Pancreas (tissue), 10 donors: Measurements from ENCODE around the gene DMD. TPM values are rescaled to one million over a fixed set of nuclear protein-coding genes. Genes with fewer than 3 reads are reported as not detected.

Experiments
- ATAC-seq, 4 donors: fragments of 200-7000 bp; cut with Tn5 transposase; one replicate each; pipeline versions ENCODE4 v1.8.0 to v1.9.1; 2020; ENCODE audit warnings: mild to moderate bottlenecking in 4 of 4, moderate library complexity in 4 of 4
- DNase-seq, 6 donors: peaks; one replicate each; pipeline ENCODE4 v3.0.0-alpha.2; 2020
- FAIRE-seq: peaks from 2 replicates; lab custom pipeline; 2012; peaks lifted over from hg19 to GRCh38; lab: Jason Lieb, UNC
- H3K27ac ChIP-seq, 4 donors: fragments of 200-600 bp; sonication (generic); 1 replicate in 3 of 4; 2 replicates in 1 of 4; pipeline versions ENCODE4 v1.5.0 to v1.8.0; 2020
- H3K27me3 ChIP-seq, 4 donors: fragments of 200-600 bp; one replicate each; pipeline ENCODE4 v1.8.0; 2021
- H3K36me3 ChIP-seq, 3 donors: fragments of 200-600 bp; sonication (generic) in 1 of 3; one replicate each; pipeline versions ENCODE4 v1.5.0 to v1.8.0; 2020 to 2021
- H3K4me1 ChIP-seq, 3 donors: fragments of 200-600 bp; one replicate each; pipeline ENCODE4 v1.8.0; 2021
- H3K4me3 ChIP-seq, 4 donors: fragments of 200-600 bp; sonication (generic) in 2 of 4; one replicate each; pipeline versions ENCODE4 v1.5.0 to v1.8.0; 2020 to 2021
- H3K9me3 ChIP-seq, 4 donors: fragments of 200-600 bp; one replicate each; pipeline ENCODE4 v1.8.0; 2021
- WGBS, 2 donors: extraction: QIAGEN DNeasy Blood & Tissue Kit; methylation state at CpG; one replicate each; pipeline ENCODE4 v1.1.7; 2013; 5-methylcytosine and 5-hydroxymethylcytosine counted together
- intact Hi-C, 3 donors: fragments of 100-400 bp; cut with DNase I; formaldehyde crosslinking; loops; one replicate each; pipeline versions ENCODE4 v1.11.1 to v1.14.2; 2022
- polyA plus RNA-seq, 2 donors: library from polyadenylated mRNA; stranded (reverse); fragments of 200-250 nt; gene quantifications; one replicate each; pipeline ENCODE4 v1.2.3, GENCODE V29; 2013
- total RNA-seq, 6 donors: library from RNA; stranded (reverse); fragmentation: NEBNext Ultra II Directional in 4 of 6; extraction: Animal tissue kit (Norgen Biotek cat#: 25700) in 4 of 6; gene quantifications; one replicate each; pipeline versions ENCODE4 v1.2.1 to v1.2.4, GENCODE V29; 2021 to 2023
- TF ChIP-seq, protein P1 (sequence below), 4 donors: fragments of 200-600 bp; sonication (generic) in 3 of 4; IDR thresholded peaks; one replicate each; pipeline versions ENCODE4 v1.5.0 to v1.8.0; 2021; ENCODE audit warnings: antibody characterized with exemption in 4 of 4
- donor health status: healthy with polysubstance abuse.
- donor health status: DM: no; HTN: no; CAD: no; lungs with moderate emphysema.
- donor health status: DM: no; HTN: no; CAD: no.
- donor health status: control.
- donor health status: control.
- donor health status: Bipolar disorder and iron deficiency.
- donor health status: DM: yes; HTN: yes; CAD: no.
- donor health status: DM: no; HTN: no; CAD: no.
- donor health status: DM: no; HTN: no; CAD: no.
- donor health status: DM: yes; HTN: yes; CAD: no.

The DMD gene
- total and polyA plus RNA-seq, 8 donors: 9.1 to 46.5 (median 32.1) TPM

DNA sequence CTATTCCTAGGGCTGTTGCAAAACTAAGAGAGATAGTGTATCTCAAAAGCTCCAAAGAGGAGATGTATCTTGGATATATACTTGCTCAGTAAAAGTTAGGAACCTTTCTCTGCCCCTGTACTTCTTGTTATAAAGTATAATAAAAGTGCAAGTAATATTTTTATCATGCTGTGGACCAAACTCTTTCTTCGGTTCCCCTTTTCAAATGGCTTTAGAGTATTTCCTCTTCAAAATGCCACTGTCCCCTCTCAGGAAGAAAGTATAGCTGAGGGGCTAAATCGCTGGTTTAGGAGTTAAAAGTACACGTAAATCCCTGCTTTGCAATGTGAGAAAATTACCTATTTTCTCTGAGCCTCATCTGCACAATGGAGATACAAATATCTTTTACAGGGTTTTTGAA is 1970.4 kb downstream of the DMD start:
- no peak for FAIRE-seq
- H3K9me3 ChIP-seq: no peaks in the 10 kb centered on the region
- H3K4me3 ChIP-seq: no peak overlapping the region
- intact Hi-C loops: no loop called here
- ATAC-seq: no peak
- TF ChIP-seq, protein P1, sequence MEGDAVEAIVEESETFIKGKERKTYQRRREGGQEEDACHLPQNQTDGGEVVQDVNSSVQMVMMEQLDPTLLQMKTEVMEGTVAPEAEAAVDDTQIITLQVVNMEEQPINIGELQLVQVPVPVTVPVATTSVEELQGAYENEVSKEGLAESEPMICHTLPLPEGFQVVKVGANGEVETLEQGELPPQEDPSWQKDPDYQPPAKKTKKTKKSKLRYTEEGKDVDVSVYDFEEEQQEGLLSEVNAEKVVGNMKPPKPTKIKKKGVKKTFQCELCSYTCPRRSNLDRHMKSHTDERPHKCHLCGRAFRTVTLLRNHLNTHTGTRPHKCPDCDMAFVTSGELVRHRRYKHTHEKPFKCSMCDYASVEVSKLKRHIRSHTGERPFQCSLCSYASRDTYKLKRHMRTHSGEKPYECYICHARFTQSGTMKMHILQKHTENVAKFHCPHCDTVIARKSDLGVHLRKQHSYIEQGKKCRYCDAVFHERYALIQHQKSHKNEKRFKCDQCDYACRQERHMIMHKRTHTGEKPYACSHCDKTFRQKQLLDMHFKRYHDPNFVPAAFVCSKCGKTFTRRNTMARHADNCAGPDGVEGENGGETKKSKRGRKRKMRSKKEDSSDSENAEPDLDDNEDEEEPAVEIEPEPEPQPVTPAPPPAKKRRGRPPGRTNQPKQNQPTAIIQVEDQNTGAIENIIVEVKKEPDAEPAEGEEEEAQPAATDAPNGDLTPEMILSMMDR (IDR thresholded peaks at IDR 0.05): no peak
- no peak overlapping the region for H3K27ac ChIP-seq
- 62 to 85% methylated on average over 3 of the region's 3 CpGs for WGBS, 2 donors
- H3K4me1 ChIP-seq: peaks cover 0 to 3% (median 0%) of the 10 kb centered on the region in 3 donors
- H3K27me3 ChIP-seq: peaks cover 0 to 4% (median 0%) of the 10 kb centered on the region in 4 donors
- DNase-seq: no peak
- H3K36me3 ChIP-seq: no peaks in the 10 kb centered on the region

DNA sequence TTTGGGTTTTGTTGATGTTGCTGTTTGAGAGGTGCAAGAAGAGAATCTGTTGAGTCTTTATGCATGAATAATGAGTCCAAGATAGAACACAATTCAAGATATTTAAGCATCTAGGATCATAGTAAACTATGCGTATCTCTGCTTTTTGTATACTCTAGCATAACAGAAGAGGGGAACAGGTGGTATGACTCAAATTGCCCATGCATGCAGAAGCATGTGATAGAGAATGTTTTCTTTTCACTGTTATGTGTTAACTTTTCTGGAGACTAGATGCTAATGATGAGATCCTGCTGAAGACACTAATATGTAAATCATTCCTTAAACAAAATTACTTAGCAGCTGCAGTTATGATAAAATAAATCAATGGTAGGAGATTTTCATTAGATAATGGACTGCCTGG is 1974.2 kb downstream of the DMD start:
- no peak overlapping the region for H3K27ac ChIP-seq

DNA sequence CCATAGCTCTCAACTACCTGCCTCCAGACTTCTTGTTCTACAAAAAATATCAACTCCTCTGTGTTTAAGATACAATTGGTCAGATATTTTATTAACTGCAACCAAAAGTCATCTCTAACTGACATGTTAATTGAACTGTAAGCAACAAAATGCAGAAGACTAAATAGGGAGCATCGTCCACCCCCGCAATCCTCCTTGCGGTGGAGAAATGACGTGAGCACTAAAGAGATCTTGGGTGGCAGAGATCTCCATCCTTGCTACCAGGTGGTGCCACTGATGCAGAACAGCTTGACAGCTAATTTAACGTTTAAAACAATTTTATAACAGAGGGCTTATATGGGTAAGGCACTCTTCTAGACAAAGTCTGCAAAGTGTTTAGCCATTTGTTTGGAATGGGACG is 1975.1 kb downstream of the DMD start:
- TF ChIP-seq, protein P1 (IDR thresholded peaks at IDR 0.05): no peak
- ATAC-seq: no peak
- H3K27me3 ChIP-seq: peaks cover 0 to 4% (median 0%) of the 10 kb centered on the region in 4 donors
- FAIRE-seq: no peak
- H3K4me3 ChIP-seq: no peak overlapping the region
- H3K27ac ChIP-seq: no peak overlapping the region
- intact Hi-C loops: no loop called here
- no peaks in the 10 kb centered on the region for H3K4me1 ChIP-seq
- 63 to 73% methylated on average over 6 of the region's 6 CpGs for WGBS, 2 donors
- H3K9me3 ChIP-seq: no peaks in the 10 kb centered on the region
- no peaks in the 10 kb centered on the region for H3K36me3 ChIP-seq
- no peak for DNase-seq

More for the DNA sequence above, 1974.2 kb downstream of the DMD start:
- Histone ChIP-seq H3K36me3 (no peaks in the 10 kb centered on the region), H3K9me3 (no peaks in the 10 kb centered on the region), H3K4me3 (no peak overlapping the region), H3K4me1 (no peaks in the 10 kb centered on the region), H3K27me3 (peaks cover 0 to 4% (median 0%) of the 10 kb centered on the region in 4 donors)
- FAIRE-seq (no peak), DNase-seq (no peak), ATAC-seq (no peak)
- TF ChIP-seq, protein P1 (IDR thresholded peaks at IDR 0.05): no peak
- intact Hi-C loops: no loop called here
- 82% methylated on average over 1 of the region's 1 CpG for WGBS, 2 donors

DNA sequence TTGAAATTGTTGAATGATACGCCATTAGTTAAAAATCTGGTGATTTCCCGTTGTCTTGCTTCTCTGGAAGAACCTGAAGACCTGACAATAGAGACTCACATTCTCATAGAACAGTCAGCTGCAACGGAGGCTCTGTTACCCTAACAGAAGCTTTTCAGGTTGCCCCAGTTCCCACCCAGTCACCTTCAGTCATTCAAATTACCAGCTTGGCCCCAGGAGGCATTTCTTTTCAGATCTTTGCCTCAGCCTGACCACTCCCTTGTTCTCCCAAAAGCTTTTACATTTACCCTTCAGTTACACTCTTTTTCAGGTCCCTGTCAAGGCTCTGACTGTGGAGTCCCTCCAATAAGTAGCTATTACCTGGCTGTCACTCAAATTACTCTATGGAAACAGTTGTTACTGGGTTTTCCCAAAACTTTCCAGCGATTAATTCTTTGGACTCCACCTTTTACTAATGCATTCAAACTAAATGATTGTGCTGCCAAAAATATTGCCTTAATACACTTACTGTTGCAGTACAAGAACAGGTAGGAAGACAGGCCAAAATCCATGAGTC is 1977.3 kb downstream of the DMD start:
- Histone ChIP-seq H3K4me1 (no peaks in the 10 kb centered on the region), H3K9me3 (no peaks in the 10 kb centered on the region), H3K27ac (no peak overlapping the region), H3K27me3 (no peaks in the 10 kb centered on the region), H3K36me3 (no peaks in the 10 kb centered on the region), H3K4me3 (no peak overlapping the region)
- intact Hi-C loops: no loop called here
- FAIRE-seq: no peak
- WGBS, 2 donors: 34 to 49% methylated on average over 4 of the region's 4 CpGs
- DNase-seq: no peak
- ATAC-seq: peak in 1 of 4 donors; percentile 27
- TF ChIP-seq, protein P1 (IDR thresholded peaks at IDR 0.05): no peak

DNA sequence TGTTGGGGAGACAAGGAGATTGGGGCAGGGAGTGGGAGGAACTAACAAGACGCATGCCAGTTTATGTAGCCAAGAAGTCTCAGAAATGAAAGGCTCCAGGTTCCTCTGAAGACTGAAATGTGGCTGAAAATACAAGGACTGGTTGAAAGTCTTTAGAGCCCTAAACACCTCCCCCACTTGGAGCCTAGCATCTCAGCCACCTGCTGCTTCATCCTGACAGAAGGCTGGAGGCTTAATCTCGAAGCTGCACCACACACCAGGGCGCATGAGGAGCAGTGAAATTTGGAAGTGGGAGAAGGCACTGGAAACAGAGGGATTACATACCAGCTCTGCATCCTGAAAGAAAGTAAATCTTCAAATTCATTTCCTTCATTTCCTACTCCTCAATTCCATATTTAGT is 1978.8 kb downstream of the DMD start:
- peak in 1 of 4 donors; percentile 25 for ATAC-seq
- 44 to 48% methylated on average over 3 of the region's 3 CpGs for WGBS, 2 donors
- Histone ChIP-seq H3K9me3 (no peaks in the 10 kb centered on the region), H3K27me3 (no peaks in the 10 kb centered on the region), H3K27ac (no peak overlapping the region), H3K4me3 (no peak overlapping the region), H3K36me3 (no peaks in the 10 kb centered on the region), H3K4me1 (no peaks in the 10 kb centered on the region)
- TF ChIP-seq, protein P1 (IDR thresholded peaks at IDR 0.05): no peak
- intact Hi-C loops: no loop called here
- DNase-seq: no peak
- FAIRE-seq: no peak
